Gastroesophageal sphincter (tissue), 4 donors: ENCODE measurements around the gene NEU3. TPM values are rescaled to one million over a fixed set of nuclear protein-coding genes. Genes with fewer than 3 reads are reported as not detected.

Experiments used
- ATAC-seq: fragments of 150-250 bp; one replicate; pipeline ENCODE4 v1.9.1; 2016; ENCODE audit warnings: mild to moderate bottlenecking, moderate library complexity
- H3K27ac ChIP-seq, 4 donors: fragments of 200-600 bp; sonication (generic) in 3 of 4; 1 replicate in 3 of 4; 2 replicates in 1 of 4; pipeline ENCODE4 v1.5.1; 2016 to 2019
- H3K27me3 ChIP-seq: fragments of 200-600 bp; sonication (generic); one replicate; pipeline ENCODE4 v1.5.1; 2019
- H3K36me3 ChIP-seq, 2 donors: fragments of 200-600 bp; sonication (generic); one replicate each; pipeline ENCODE4 v1.5.1; 2019; ENCODE audit warnings: control low read depth in 1 of 2
- H3K4me1 ChIP-seq, 3 donors: fragments of 200-600 bp; sonication (generic); 1 replicate in 2 of 3; 2 replicates in 1 of 3; pipeline ENCODE4 v1.5.1; 2016 to 2019; ENCODE audit warnings: control low read depth in 2 of 3
- H3K4me3 ChIP-seq, 2 donors: fragments of 200-600 bp; sonication (generic); one replicate each; pipeline ENCODE4 v1.5.1; 2019; ENCODE audit warnings: mild to moderate bottlenecking in 1 of 2, moderate library complexity in 1 of 2
- H3K9me3 ChIP-seq, 3 donors: fragments of 200-600 bp; sonication (generic); one replicate each; pipeline ENCODE4 v1.5.1; 2017 to 2019; ENCODE audit warnings: control low read depth in 2 of 3
- EP300 ChIP-seq: sonication (generic); formaldehyde crosslinking; IDR thresholded peaks from one replicate; pipeline ENCODE4 v1.6.1; 2017; ENCODE audit warnings: antibody characterized with exemption, mild to moderate bottlenecking
- POLR2A ChIP-seq, 2 donors: fragments of 450-650 bp; IDR thresholded peaks; one replicate each; pipeline ENCODE4 v1.6.1; 2017; ENCODE audit warnings: antibody characterized with exemption in 2 of 2, mild to moderate bottlenecking in 2 of 2, moderate library complexity in 1 of 2
- POLR2AphosphoS5 ChIP-seq: sonication (generic); formaldehyde crosslinking; IDR thresholded peaks from one replicate; pipeline ENCODE4 v1.6.1; 2017; ENCODE audit warnings: antibody characterized with exemption
- WGBS, 2 donors: methylation state at CpG; one replicate each; pipeline ENCODE4 v1.1.5; 2018; ENCODE audit warnings: low coverage in 1 of 2; 5-methylcytosine and 5-hydroxymethylcytosine counted together
- small RNA-seq, 4 donors: library from RNA; depleted of rRNA; stranded (forward); fragments of <200 nt; gene quantifications; one replicate each; pipeline ENCODE3, GENCODE V24; 2016
- total RNA-seq, 4 donors: library from RNA; depleted of rRNA; stranded (reverse); fragments of >200 nt; gene quantifications; one replicate each; pipeline ENCODE4 v1.1.0, GENCODE V29; 2016
- TF ChIP-seq, protein P1 (sequence below), 4 experiments: fragments of 200-600 bp in 2 of 4; fragments of 450-650 bp in 2 of 4; sonication (generic) in 1 of 4; IDR thresholded peaks; one replicate each; pipeline ENCODE4 v1.5.1; 2017 to 2019; ENCODE audit warnings: antibody characterized with exemption in 4 of 4, mild to moderate bottlenecking in 2 of 4, moderate library complexity in 2 of 4

Gene NEU3
- total RNA-seq, 4 donors from 2014 or later, result 4.1 to 7.5 (median 6.0) TPM

DNA sequence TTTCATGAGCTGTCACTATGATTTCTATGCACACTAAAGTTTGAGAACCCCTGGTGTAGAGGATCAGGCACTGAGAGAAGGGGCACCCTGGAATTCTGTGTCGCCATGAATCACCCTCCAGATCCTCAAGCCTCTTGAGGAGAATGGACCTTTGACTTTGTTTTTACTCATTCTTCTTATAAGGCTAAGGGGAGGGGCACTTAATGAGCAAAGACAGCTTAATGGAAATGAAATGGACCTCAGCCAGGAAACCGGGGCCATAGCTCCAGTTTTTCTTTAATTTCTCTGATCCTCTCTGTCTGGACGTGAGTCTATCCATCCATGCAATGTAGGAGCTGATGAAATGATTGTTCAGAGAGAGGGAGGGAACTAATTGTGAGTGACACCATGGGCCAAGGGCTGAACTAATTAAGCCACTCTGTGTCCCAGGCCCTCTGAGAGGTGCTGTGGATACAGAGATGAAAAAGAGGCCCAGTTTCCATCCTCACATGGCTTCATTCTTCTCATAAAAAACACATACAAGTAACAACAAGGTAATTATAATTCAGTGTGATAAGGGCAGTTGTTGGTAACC lies 75.1 kb downstream of the NEU3 start:
- Histone ChIP-seq H3K36me3 (no peaks in the 10 kb centered on the region), H3K9me3 (no peaks in the 10 kb centered on the region), H3K27ac (no peak overlapping the region), H3K4me3 (no peak overlapping the region), H3K4me1 (no peaks in the 10 kb centered on the region), H3K27me3 (peaks cover 12% of the 10 kb centered on the region)
- WGBS, 2 donors, result 28 to 56% methylated on average over 2 to 3 of the region's 3 CpGs
- ATAC-seq, result no peak
- no peak for TF ChIP-seq EP300
- TF ChIP-seq POLR2AphosphoS5, result no peak
- no peak for TF ChIP-seq POLR2A (IDR thresholded peaks at IDR 0.05)
- TF ChIP-seq, protein P1, sequence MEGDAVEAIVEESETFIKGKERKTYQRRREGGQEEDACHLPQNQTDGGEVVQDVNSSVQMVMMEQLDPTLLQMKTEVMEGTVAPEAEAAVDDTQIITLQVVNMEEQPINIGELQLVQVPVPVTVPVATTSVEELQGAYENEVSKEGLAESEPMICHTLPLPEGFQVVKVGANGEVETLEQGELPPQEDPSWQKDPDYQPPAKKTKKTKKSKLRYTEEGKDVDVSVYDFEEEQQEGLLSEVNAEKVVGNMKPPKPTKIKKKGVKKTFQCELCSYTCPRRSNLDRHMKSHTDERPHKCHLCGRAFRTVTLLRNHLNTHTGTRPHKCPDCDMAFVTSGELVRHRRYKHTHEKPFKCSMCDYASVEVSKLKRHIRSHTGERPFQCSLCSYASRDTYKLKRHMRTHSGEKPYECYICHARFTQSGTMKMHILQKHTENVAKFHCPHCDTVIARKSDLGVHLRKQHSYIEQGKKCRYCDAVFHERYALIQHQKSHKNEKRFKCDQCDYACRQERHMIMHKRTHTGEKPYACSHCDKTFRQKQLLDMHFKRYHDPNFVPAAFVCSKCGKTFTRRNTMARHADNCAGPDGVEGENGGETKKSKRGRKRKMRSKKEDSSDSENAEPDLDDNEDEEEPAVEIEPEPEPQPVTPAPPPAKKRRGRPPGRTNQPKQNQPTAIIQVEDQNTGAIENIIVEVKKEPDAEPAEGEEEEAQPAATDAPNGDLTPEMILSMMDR (IDR thresholded peaks at IDR 0.05), result no peak

DNA sequence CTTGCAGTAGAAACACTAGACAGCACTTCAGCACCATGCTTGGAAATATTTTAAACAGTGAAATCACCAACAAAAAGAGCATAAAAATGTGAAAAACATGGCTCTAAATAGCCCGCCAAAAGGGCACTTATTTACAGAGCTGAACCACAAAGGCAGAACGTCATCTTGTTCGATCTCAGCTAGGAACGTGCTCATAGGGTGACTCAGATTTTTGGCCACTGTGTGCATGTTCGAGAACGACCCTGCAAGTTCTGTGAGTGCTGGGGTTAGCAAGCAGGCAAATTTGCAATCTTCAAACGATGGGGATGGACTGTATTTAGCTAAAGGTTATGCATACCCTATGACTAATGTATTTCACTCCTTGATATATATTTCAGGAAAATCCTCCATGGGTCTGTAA lies 77.3 kb downstream of the NEU3 start:
- no peak for TF ChIP-seq POLR2A (IDR thresholded peaks at IDR 0.05)
- TF ChIP-seq EP300, result no peak
- TF ChIP-seq POLR2AphosphoS5, result no peak
- TF ChIP-seq, protein P1 (IDR thresholded peaks at IDR 0.05), result no peak
- ATAC-seq, result no peak
- H3K27ac ChIP-seq, result no peak overlapping the region
- no peaks in the 10 kb centered on the region for H3K36me3 ChIP-seq
- no peaks in the 10 kb centered on the region for H3K4me1 ChIP-seq
- H3K4me3 ChIP-seq, result no peak overlapping the region
- WGBS, 2 donors, result 64 to 76% methylated on average over 7 of the region's 7 CpGs
- H3K27me3 ChIP-seq, result peaks cover 24% of the 10 kb centered on the region
- no peaks in the 10 kb centered on the region for H3K9me3 ChIP-seq

Small RNA genes within 50 kb of the gene (small RNA-seq; reads per million reads assigned to genes)
- 0 reads per million in 4 donors for gene RNU6-216P

Other genes starting within 250 kb of the NEU3 start
- 10 to 100 TPM; 26.0 to 31.8 (median 29.3) TPM for gene RNF169, start 240.1 kb upstream of the NEU3 start, total RNA-seq
- 10 to 100 TPM in 3 of 4 donors, 1 to 10 TPM in 1; 9.6 to 33.0 (median 12.6) TPM for gene XRRA1, start 39.8 kb upstream of the NEU3 start, total RNA-seq
- 10 to 100 TPM; 27.2 to 49.5 (median 37.0) TPM for gene SPCS2, start 39.7 kb upstream of the NEU3 start, total RNA-seq
- not detected for gene OR2AT4, start 107.9 kb downstream of the NEU3 start, total RNA-seq
- gene SLCO2B1, start 162.2 kb downstream of the NEU3 start, total RNA-seq, result 10 to 100 TPM; 25.7 to 70.1 (median 33.1) TPM